Right atrium auricular region (tissue), 2 donors: ENCODE measurements around the gene AMN. TPM values are rescaled to one million over a fixed set of nuclear protein-coding genes. Genes with fewer than 3 reads are reported as not detected.

Source experiments
- DNase-seq: peaks from one replicate; pipeline ENCODE4 v3.0.0-alpha.2; 2019; ENCODE audit warnings: low spot score
- H3K27ac ChIP-seq, 2 donors: fragments of 200-600 bp; sonication (generic); 1 replicate in 1 of 2; 2 replicates in 1 of 2; pipeline ENCODE4 v1.5.1; 2016 to 2019
- H3K27me3 ChIP-seq, 2 donors: fragments of 200-600 bp; sonication (generic); one replicate each; pipeline versions ENCODE4 v1.5.1 to v1.6.0; 2017 to 2019
- H3K36me3 ChIP-seq: fragments of 200-600 bp; sonication (generic); one replicate; pipeline ENCODE4 v1.5.1; 2016
- H3K4me1 ChIP-seq, 2 donors: fragments of 200-600 bp; sonication (generic); one replicate each; pipeline versions ENCODE4 v1.5.1 to v1.6.0; 2017 to 2019
- H3K4me3 ChIP-seq, 2 donors: fragments of 200-600 bp; sonication (generic); 1 replicate in 1 of 2; 2 replicates in 1 of 2; pipeline ENCODE4 v1.5.1; 2017 to 2019; ENCODE audit warnings: mild to moderate bottlenecking in 1 of 2, moderate library complexity in 1 of 2
- H3K9me3 ChIP-seq, 2 donors: fragments of 200-600 bp; sonication (generic); one replicate each; pipeline ENCODE4 v1.5.1; 2019
- CTCF ChIP-seq, 2 donors: fragments of 200-600 bp; sonication (generic); IDR thresholded peaks; one replicate each; pipeline ENCODE4 v1.5.1; 2019; ENCODE audit warnings: antibody characterized with exemption in 2 of 2
- total RNA-seq, 2 donors: library from RNA; depleted of rRNA; stranded (reverse); fragments of >200 nt; gene quantifications; one replicate each; pipeline ENCODE4 v1.1.0, GENCODE V29; 2016

The AMN gene
- total RNA-seq, 2 donors from 2014 or later: 0.71 TPM; not detected in 1

GRCh38 chr14:102913341-102914211 is 8.9 kb upstream of the AMN start:
- no peak for TF ChIP-seq CTCF (IDR thresholded peaks at IDR 0.05)
- Histone ChIP-seq H3K9me3 (no peaks in the 10 kb centered on the region), H3K4me1 (no peaks in the 10 kb centered on the region), H3K4me3 (no peak overlapping the region), H3K27ac (no peak overlapping the region), H3K36me3 (no peaks in the 10 kb centered on the region), H3K27me3 (no peaks in the 10 kb centered on the region)
- no peak for DNase-seq

GRCh38 chr14:102914474-102915291 is 7.8 kb upstream of the AMN start:
- Histone ChIP-seq H3K27ac (no peak overlapping the region), H3K9me3 (no peaks in the 10 kb centered on the region), H3K27me3 (no peaks in the 10 kb centered on the region), H3K36me3 (no peaks in the 10 kb centered on the region), H3K4me3 (no peak overlapping the region), H3K4me1 (no peaks in the 10 kb centered on the region)
- no peak for DNase-seq
- TF ChIP-seq CTCF (IDR thresholded peaks at IDR 0.05): no peak

GRCh38 chr14:102915292-102916110 is 7.0 kb upstream of the AMN start:
- no peak overlapping the region for H3K27ac ChIP-seq
- no peaks in the 10 kb centered on the region for H3K27me3 ChIP-seq
- no peak for TF ChIP-seq CTCF (IDR thresholded peaks at IDR 0.05)
- DNase-seq: no peak
- H3K4me3 ChIP-seq: no peak overlapping the region
- H3K9me3 ChIP-seq: no peaks in the 10 kb centered on the region
- no peaks in the 10 kb centered on the region for H3K4me1 ChIP-seq
- H3K36me3 ChIP-seq: no peaks in the 10 kb centered on the region

- no peak for TF ChIP-seq CTCF (IDR thresholded peaks at IDR 0.05)
- DNase-seq: no peak
Observed at GRCh38 chr14:102916347-102917055, 6.0 kb upstream of the AMN start.

GRCh38 chr14:102917056-102917385 is 5.4 kb upstream of the AMN start:
- TF ChIP-seq CTCF (IDR thresholded peaks at IDR 0.05): no peak
- no peak overlapping the region for H3K27ac ChIP-seq
- H3K36me3 ChIP-seq: no peaks in the 10 kb centered on the region
- DNase-seq: no peak
- no peaks in the 10 kb centered on the region for H3K9me3 ChIP-seq
- H3K4me1 ChIP-seq: no peaks in the 10 kb centered on the region
- no peaks in the 10 kb centered on the region for H3K27me3 ChIP-seq
- H3K4me3 ChIP-seq: no peak overlapping the region

More at GRCh38 chr14:102916347-102917055, 6.0 kb upstream of the AMN start:
- Histone ChIP-seq H3K4me3 (no peak overlapping the region), H3K27me3 (no peaks in the 10 kb centered on the region), H3K36me3 (no peaks in the 10 kb centered on the region), H3K4me1 (no peaks in the 10 kb centered on the region), H3K9me3 (no peaks in the 10 kb centered on the region), H3K27ac (no peak overlapping the region)
